PC-9 (cell line): ENCODE results near the gene HSD11B1L. TPM values are rescaled to one million over a fixed set of nuclear protein-coding genes. Genes with fewer than 3 reads are reported as not detected.
A peak's percentile ranks its signal among the peaks of the same experiment; 100 is the strongest.

Source experiments
- BruUV-seq: library from RNA; stranded (reverse); fragments of 400-500 nt; replicated peaks from 2 replicates; lab custom pipeline; 2021; lab: Mats Ljungman, UMichigan
- CTCF ChIA-PET: fragments of 300-600 bp; sonication (Branson Sonifier 250); formaldehyde crosslinking; loops from one replicate; lab custom pipeline; 2022; ENCODE audit warnings: antibody characterized with exemption; lab: Charles Lee
- POLR2A ChIA-PET: fragments of 300-600 bp; sonication (Branson Sonifier 250); formaldehyde crosslinking; loops from one replicate; lab custom pipeline; 2022; ENCODE audit warnings: antibody characterized with exemption; ENCODE audit not compliant: unreplicated experiment; lab: Charles Lee
- DNase-seq, 2 experiments: peaks; one replicate each; pipeline versions ENCODE4 v3.0.0 to v3.0.0-alpha.2; 2015 to 2022; ENCODE audit warnings: mixed read lengths in 1 of 2
- H2AFZ ChIP-seq: fragments of 200-600 bp; sonication (generic); 2 replicates; pipeline ENCODE4 v1.8.1; 2017; ENCODE audit warnings: antibody characterized with exemption
- H3F3A ChIP-seq: fragments of 200-600 bp; sonication (generic); 2 replicates; pipeline ENCODE4 v1.8.1; 2017; ENCODE audit warnings: antibody characterized with exemption, mild to moderate bottlenecking, low read depth; ENCODE audit not compliant: insufficient read depth
- H3K27ac ChIP-seq: fragments of 200-600 bp; sonication (generic); 2 replicates; pipeline ENCODE4 v1.6.1; 2016; ENCODE audit warnings: mixed run types
- H3K27me3 ChIP-seq: fragments of 200-600 bp; sonication (generic); 2 replicates; pipeline ENCODE4 v1.6.1; 2016; ENCODE audit warnings: low read depth, mixed run types; ENCODE audit not compliant: insufficient read depth
- H3K36me3 ChIP-seq: fragments of 200-600 bp; sonication (generic); 2 replicates; pipeline ENCODE4 v1.6.1; 2016; ENCODE audit warnings: low read depth, mixed run types
- H3K4me1 ChIP-seq: fragments of 200-600 bp; sonication (generic); replicated peaks from 2 replicates; pipeline ENCODE4 v1.6.1; 2016; ENCODE audit warnings: mixed run types; ENCODE audit not compliant: insufficient read depth
- H3K4me2 ChIP-seq: fragments of 200-600 bp; sonication (generic); 2 replicates; pipeline ENCODE4 v1.6.1; 2017; ENCODE audit warnings: mixed run types
- H3K4me3 ChIP-seq: fragments of 200-600 bp; sonication (generic); 2 replicates; pipeline ENCODE4 v1.6.1; 2016; ENCODE audit warnings: mixed run types
- H3K79me2 ChIP-seq: fragments of 200-600 bp; sonication (generic); 2 replicates; pipeline ENCODE4 v1.6.1; 2017; ENCODE audit warnings: low read depth, mixed run types
- H3K9me2 ChIP-seq: fragments of 200-600 bp; sonication (generic); 2 replicates; pipeline ENCODE4 v1.8.1; 2017; ENCODE audit warnings: mild to moderate bottlenecking; ENCODE audit not compliant: insufficient read depth
- H3K9me3 ChIP-seq: fragments of 200-600 bp; sonication (generic); 2 replicates; pipeline ENCODE4 v1.8.1; 2016; ENCODE audit warnings: low read depth; ENCODE audit not compliant: insufficient read depth
- H4K20me1 ChIP-seq: fragments of 200-600 bp; sonication (generic); 2 replicates; pipeline ENCODE4 v1.8.1; 2017; ENCODE audit not compliant: insufficient read depth
- CTCF ChIP-seq: fragments of 200-600 bp; sonication (generic); conservative IDR thresholded peaks from 2 replicates; pipeline ENCODE4 v1.6.1; 2017; ENCODE audit warnings: mixed run types, antibody characterized with exemption, mild to moderate bottlenecking, moderate library complexity
- EZH2 ChIP-seq: fragments of 200-600 bp; sonication (generic); IDR thresholded peaks from 2 replicates; pipeline ENCODE4 v1.8.0; 2017; ENCODE audit warnings: antibody characterized with exemption, low read depth
- intact Hi-C: fragments of 100-400 bp; cut with micrococcal nuclease; formaldehyde crosslinking; loops from one replicate; pipeline ENCODE4 v1.10.0; 2022; ENCODE audit not compliant: unreplicated experiment
- total RNA-seq: library from RNA; stranded (reverse); gene quantifications from 2 replicates; pipeline ENCODE4 v1.2.3, GENCODE V29; 2021

HSD11B1L gene
- total RNA-seq, 1 experiment from 2014 or later = 7.5 TPM

- CTCF ChIA-PET = no interaction called here
Observed at GRCh38 chr19:5714816-5715215, 34.0 kb downstream of the HSD11B1L start.

GRCh38 chr19:5717215-5717935 lies 36.5 kb downstream of the HSD11B1L start:
- Histone ChIP-seq H3K9me2 (no peaks in the 10 kb centered on the region), H3K27ac (peak overlapping the region; percentile 99), H3K4me1 (peaks cover 9% of the 10 kb centered on the region), H3K4me2 (peak overlapping the region; percentile 97), H3K4me3 (peak overlapping the region; percentile 97), H3F3A (peaks cover 23% of the 10 kb centered on the region), H2AFZ (no peak overlapping the region), H3K79me2 (peaks cover 58% of the 10 kb centered on the region), H4K20me1 (peaks cover 41% of the 10 kb centered on the region), H3K9me3 (no peaks in the 10 kb centered on the region), H3K36me3 (peaks cover 4% of the 10 kb centered on the region; the same call in 1 of the 2 replicates), H3K27me3 (no peaks in the 10 kb centered on the region)
- no peak for TF ChIP-seq EZH2
- no peak for TF ChIP-seq CTCF
- intact Hi-C loops = no loop called here
- ChIA-PET POLR2A (interaction anchor here (0.7 kb wide), 1 partner anchor 1681 kb away, joined by 3 read pairs; no protein-coding TSS in a partner anchor), CTCF (interaction anchor here (0.6 kb wide), 1 partner anchor 87 kb away, joined by 11 read pairs; no protein-coding TSS in a partner anchor)
- BruUV-seq = no TSS peak
- DNase-seq = no peak

More at GRCh38 chr19:5714816-5715215, 34.0 kb downstream of the HSD11B1L start:
- Histone ChIP-seq H3F3A (peaks cover 20% of the 10 kb centered on the region), H3K9me2 (no peaks in the 10 kb centered on the region), H3K4me1 (peaks cover 9% of the 10 kb centered on the region), H3K9me3 (no peaks in the 10 kb centered on the region), H3K4me2 (no peak overlapping the region), H3K79me2 (peaks cover 58% of the 10 kb centered on the region), H3K36me3 (peaks cover 4% of the 10 kb centered on the region; the same call in 1 of the 2 replicates), H3K4me3 (no peak overlapping the region), H3K27ac (no peak overlapping the region), H4K20me1 (peaks cover 41% of the 10 kb centered on the region), H2AFZ (no peak overlapping the region), H3K27me3 (no peaks in the 10 kb centered on the region)
- intact Hi-C loops = no loop called here
- TF ChIP-seq EZH2 = no peak
- no peak for TF ChIP-seq CTCF
- POLR2A ChIA-PET = no interaction called here
- no TSS peak for BruUV-seq
- no peak for DNase-seq

GRCh38 chr19:5718037-5718578 lies 37.3 kb downstream of the HSD11B1L start:
- Histone ChIP-seq H3F3A (peaks cover 23% of the 10 kb centered on the region), H3K4me1 (peaks cover 9% of the 10 kb centered on the region), H4K20me1 (peaks cover 36% of the 10 kb centered on the region), H3K9me2 (no peaks in the 10 kb centered on the region), H2AFZ (no peak overlapping the region), H3K4me3 (peak overlapping the region; percentile 97), H3K4me2 (peak overlapping the region; percentile 97), H3K27ac (peak overlapping the region; percentile 99), H3K79me2 (peaks cover 58% of the 10 kb centered on the region), H3K36me3 (peaks cover 4% of the 10 kb centered on the region; the same call in 1 of the 2 replicates), H3K9me3 (no peaks in the 10 kb centered on the region), H3K27me3 (no peaks in the 10 kb centered on the region)
- TF ChIP-seq CTCF (no peak), EZH2 (no peak)
- CTCF ChIA-PET = no interaction called here
- POLR2A ChIA-PET = interaction anchor here (0.7 kb wide), 1 partner anchor 422 kb away, joined by 4 read pairs; no protein-coding TSS in a partner anchor
- no peak for DNase-seq
- BruUV-seq = no TSS peak
- intact Hi-C loops = no loop called here
